ENCODE measurements around the gene GLIS1.

The GLIS1 gene

DNA sequence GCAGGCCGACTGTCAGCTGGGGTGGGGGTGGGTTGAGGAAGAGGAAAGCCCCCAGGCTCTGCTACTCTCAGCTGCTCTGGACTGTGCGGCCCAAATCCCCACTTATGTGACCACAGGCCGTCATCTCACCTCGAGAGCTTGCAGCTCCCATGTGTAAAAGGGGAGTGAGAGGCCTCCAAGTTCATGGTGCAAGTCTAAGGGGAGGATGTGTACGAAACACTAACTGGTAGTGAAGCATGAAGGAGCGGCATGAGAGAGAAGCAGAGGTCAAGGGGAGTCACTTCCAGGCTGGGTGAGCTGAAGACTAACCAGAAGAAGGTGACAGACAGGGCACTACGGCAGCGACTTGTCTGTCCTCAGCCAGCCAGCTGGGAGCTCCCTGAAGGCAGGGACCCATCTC, 43.8 kb downstream of the GLIS1 start:
- in situ Hi-C loops (cut with MboI; ENCODE audit: low sequenced_read_pairs) = no loop called here

DNA sequence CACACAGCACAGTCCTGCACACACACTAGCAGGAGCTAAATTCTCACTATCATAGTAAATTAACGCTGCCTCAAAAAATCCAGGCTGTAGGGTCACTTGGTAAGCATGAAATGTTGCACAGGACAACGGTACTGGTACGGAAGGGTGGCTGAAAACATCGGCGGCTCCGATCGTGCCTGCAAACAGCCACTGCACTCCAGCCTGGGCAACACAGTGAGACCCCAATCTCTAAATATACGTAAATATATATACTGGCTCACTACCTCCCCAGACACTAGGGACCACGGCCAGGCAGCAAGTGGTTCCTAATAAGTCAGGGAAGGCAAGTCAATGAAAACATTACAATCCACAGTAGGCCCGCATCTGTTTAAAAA, 44.3 kb downstream of the GLIS1 start:
- in situ Hi-C loops (cut with MboI; ENCODE audit: low sequenced_read_pairs) = no loop called here

DNA sequence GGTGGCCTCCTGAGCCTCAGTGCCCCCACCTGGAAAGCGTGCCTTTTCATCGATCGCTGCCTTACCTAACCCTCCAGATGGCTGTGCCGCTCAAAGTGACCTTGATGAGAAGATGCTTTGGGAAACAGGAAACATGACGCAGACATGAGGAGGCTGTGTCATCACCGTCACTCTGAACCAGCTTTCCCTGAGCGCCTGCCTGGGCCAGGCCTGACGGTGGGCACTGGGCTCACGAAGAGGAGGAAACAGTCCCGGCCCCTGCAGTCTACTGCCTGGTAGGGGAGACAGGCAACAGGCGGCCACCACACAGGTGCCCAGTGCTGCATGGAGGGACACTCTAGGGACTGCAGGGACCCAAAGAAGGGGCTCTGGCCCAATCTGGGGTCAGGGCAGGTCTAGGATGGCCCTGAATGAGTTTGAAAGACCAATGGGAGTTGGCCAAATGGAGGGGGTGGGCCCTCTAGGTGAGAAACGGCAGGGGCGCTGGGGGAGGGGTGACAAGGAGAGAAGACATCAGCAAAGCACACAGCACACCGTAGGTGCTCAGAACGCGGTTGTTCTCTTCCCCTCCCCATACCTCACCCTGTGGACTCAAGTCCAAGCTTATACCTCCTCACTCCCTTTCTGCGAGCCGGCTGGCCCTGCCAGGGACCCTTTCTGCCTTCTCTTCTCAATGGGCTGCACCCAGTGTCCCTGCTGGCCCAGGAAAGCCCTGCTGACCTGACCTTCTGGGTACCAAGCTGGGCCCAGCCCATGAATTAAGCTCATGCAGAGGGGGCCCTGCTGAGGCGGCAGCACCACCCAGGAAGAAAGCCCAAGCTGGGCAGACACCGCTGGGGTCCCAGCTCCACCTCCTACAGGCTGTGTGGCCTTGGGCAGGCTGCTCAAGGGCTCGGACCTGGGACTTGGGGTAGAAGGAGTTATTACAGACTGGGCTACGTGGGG, 44.9 kb downstream of the GLIS1 start:
- in situ Hi-C loops (cut with MboI; ENCODE audit: low sequenced_read_pairs) = no loop called here

GRCh38 chr1:53693339-53693738, 45.6 kb downstream of the GLIS1 start:
- in situ Hi-C loops (cut with MboI; ENCODE audit: low sequenced_read_pairs) = no loop called here

- in situ Hi-C loops (cut with MboI; ENCODE audit: low sequenced_read_pairs) = no loop called here
Observed at GRCh38 chr1:53691326-53691725, 47.6 kb downstream of the GLIS1 start.

GRCh38 chr1:53690411-53690810, 48.6 kb downstream of the GLIS1 start:
- in situ Hi-C loops (cut with MboI; ENCODE audit: low sequenced_read_pairs) = no loop called here

- in situ Hi-C loops (cut with MboI; ENCODE audit: low sequenced_read_pairs) = no loop called here
Observed at GRCh38 chr1:53689736-53690326, 49.1 kb downstream of the GLIS1 start.

DNA sequence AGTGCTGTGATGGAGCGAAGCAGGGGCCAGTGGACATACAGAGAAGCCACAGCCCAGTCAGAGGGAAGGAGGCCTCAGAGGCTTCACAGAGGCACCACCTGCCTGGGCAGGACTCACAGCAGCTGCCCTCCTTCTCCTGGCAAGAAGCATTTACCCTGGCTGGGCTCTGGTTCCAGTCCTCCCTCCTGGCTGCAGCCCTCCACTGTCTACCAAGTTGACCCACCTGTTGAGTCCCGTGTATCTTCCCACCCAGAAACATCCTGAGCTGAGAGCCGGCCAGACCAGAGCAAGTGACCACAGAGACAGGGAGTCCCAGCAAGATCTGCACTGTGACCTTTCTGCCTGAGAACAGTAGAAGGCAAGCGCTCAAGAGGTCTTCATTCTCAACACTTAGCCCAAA, 49.7 kb downstream of the GLIS1 start:
- in situ Hi-C loops (cut with MboI; ENCODE audit: low sequenced_read_pairs) = no loop called here

DNA sequence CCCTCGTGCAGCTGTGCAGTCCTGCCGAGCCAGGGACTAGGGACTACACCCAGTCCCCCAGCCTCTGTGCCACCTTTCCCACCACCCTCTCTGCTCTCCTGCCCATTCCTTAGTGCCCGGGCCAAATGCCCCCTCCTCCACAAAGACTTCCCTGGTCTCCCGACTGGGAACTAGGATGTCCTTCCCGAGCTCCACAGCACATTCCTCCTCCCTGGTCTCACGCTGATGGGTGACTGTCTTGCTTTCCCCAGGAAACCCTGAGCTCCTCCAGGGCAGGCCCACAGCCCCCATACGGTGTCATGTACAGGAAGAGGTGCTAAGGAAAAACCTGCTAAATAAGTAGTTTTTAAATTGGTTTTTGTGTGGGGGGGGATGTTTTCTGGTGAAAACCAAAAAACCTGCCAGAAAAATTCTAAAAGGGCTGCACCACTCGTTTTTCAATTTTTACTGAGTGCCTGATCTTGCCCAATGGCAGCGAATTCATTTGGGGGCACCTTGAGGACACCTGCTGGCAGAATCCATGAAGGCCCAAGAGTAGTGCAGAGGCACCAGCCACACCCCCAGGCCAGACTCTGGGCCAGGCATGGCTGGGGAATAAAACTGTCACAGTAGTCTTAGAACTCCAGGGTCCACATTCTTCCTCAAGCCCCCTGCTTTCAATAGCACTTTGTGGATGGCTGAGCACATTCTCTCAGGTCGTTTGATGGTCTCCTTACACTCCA, 50.4 kb downstream of the GLIS1 start:
- in situ Hi-C loops (cut with MboI; ENCODE audit: low sequenced_read_pairs) = no loop called here

GRCh38 chr1:53687901-53688300, 51.1 kb downstream of the GLIS1 start:
- in situ Hi-C loops (cut with MboI; ENCODE audit: low sequenced_read_pairs) = no loop called here

DNA sequence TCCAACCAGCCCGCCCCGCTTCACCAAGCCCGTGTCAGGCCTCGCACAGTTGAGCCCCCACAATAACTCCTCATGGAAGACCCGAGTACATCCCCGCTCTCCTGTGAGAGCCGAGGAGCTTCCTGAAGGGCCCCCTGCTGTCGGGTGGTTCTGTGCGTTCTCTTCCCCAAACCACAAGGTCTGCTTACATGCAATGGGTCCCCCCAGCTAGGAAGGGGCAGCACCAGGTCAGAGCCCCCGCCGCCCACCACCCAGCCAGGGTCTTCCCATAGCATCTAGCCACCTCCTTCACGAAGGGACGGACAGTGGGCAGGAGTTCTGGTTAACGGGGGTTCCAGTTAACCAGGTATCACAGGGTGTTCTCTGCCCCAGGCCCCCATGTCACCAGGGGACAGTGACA, 51.5 kb downstream of the GLIS1 start:
- in situ Hi-C loops (cut with MboI; ENCODE audit: low sequenced_read_pairs) = no loop called here

DNA sequence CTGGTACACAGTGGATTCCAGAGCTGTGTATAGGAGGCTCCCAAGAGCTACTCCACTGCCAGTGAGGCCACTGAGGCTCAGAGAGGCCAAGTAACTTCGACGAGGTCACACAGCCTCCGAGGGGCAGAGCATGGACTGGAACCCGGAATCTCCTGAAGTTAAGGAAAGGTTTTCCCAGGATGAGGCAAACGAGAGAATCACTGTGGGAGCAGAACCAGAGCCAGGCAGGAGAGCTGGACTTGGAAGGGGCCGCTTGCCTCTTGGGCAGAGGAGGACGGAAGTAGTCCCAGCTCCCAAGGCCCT, 52.0 kb downstream of the GLIS1 start:
- in situ Hi-C loops (cut with MboI; ENCODE audit: low sequenced_read_pairs) = no loop called here

GRCh38 chr1:53686091-53686964, 52.6 kb downstream of the GLIS1 start:
- in situ Hi-C loops (cut with MboI; ENCODE audit: low sequenced_read_pairs) = no loop called here

DNA sequence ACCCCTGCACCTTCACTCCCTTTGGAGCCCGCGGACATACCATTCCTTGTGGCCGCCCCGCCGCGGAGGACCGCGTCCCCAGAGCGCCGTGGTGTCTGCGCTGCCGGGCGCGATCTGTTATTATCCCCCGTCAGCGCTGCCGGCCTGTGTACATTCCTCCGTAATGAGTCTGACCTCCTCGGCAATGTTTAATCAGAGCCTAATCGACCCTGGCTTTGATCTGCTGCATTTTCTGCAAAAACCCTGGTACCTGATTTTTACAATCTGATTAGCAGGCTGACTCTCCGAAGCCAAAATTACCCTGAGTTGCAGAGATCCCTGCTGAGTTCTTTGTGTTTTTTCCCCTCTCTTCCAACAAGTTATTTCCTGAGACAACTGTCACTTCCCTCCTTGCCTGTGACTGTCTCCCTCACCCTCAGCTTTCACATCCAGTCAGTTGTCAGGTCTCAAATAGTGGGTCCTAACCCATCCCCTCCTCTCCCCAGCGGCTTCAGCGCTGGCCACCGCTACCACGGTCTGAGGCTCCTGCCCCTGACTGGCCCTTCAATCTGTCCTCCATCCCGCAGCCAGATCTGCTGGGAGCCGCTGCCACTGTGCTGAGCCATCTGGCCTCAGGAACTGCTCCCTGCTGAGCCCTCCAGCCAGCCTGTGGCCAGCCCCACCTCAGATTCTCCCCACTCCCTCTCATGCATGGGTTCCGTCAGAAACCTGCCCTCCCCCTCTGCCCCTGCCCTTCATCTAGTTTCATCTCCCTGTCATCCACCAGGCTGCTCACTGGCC, 53.5 kb downstream of the GLIS1 start:
- in situ Hi-C loops (cut with MboI; ENCODE audit: low sequenced_read_pairs) = no loop called here

- in situ Hi-C loops (cut with MboI; ENCODE audit: low sequenced_read_pairs) = no loop called here
Observed at GRCh38 chr1:53684741-53685140, 54.2 kb downstream of the GLIS1 start.

DNA sequence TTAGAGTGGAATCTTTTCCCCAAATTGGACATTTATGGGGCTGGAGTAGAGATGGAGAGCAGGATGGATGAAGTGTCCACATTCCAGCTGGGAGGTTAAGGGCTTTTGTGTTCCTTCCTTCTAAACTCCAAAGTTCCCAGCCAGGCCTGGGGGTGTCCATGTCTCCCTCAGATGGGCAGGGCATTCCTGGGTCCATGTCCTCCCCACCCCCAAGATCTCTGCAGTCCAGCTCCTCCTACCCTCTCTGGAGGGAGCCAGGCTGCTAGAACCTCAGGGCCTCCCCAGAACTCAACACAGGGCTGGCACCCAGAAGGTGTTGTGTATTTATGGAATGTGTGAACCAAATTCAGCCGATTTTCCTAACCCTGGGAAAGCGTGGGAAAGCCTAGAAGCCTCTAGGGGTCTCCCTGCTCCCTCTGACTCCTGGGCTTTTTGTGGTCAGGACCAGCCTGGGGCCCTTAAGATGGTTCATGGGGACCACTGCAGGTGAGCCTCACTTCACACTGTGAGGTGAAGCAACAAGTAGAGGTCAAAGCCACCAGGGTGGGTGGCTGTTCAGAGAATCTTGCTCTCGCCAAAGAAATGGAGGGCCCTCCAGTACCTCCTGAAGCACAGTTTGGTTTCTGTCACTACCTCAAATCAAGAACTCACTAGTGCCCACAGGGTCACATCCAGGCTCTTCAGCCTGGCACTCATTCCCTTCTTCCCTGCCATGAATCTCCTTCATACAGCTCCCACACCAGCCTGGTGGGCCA, 54.8 kb downstream of the GLIS1 start:
- in situ Hi-C loops (cut with MboI; ENCODE audit: low sequenced_read_pairs) = no loop called here

GRCh38 chr1:53682881-53683280, 56.1 kb downstream of the GLIS1 start:
- in situ Hi-C loops (cut with MboI; ENCODE audit: low sequenced_read_pairs) = no loop called here

DNA sequence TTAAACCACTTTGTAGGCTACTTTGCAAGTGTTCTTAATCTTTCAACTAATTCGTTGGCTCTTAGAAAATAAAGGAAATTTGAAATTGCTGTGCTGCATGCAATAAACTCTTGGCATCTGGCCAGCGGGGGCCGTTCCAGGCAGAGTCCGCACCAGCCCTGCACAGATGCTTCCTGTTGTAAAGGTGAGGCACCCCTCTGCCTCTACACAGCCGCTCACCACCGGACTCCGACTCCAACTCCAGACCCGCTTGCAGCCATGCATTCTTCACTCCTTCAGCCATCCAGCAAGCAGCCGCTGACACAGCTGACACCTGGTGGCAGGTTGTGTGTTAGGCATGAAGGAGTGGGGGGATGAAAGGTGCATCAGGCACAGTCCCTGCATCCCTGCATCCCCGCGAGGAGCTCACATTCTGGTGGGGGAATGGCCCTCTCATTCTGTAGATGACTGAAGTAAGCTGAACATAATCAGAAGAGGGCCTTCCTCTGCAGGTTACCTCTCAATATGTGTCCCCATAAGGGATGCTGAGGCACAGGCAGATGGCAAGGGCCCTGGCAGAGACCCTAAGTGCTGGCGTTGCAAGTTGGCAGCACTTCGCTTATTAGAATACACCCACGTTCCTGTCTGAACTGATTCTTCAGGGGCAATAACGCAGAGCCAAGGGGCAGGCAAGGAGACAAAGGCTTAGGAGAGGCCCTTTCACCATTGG, 56.8 kb downstream of the GLIS1 start:
- in situ Hi-C loops (cut with MboI; ENCODE audit: low sequenced_read_pairs) = no loop called here
